Measurements from ENCODE around the gene WFDC8. TPM values are rescaled to one million over a fixed set of nuclear protein-coding genes. Genes with fewer than 3 reads are reported as not detected.
"Not testable (repeated sequence)": the region's sequence is repeated elsewhere in the genome, so short reads cannot be mapped to it uniquely, and the experiment has no call there.

Gene WFDC8
- total RNA-seq, 1 donor from 2014 or later = not detected

- no peak overlapping the region for H3K27ac Mint-ChIP-seq (ENCODE audit: unreplicated experiment)
- no peak overlapping the region for H3K4me3 Mint-ChIP-seq (ENCODE audit: unreplicated experiment)
- H3K9me3 Mint-ChIP-seq (ENCODE audit: unreplicated experiment) = no peaks in the 10 kb centered on the region
- peaks cover 14% of the 10 kb centered on the region for H3K27me3 Mint-ChIP-seq (ENCODE audit: unreplicated experiment)
- H3K36me3 Mint-ChIP-seq (ENCODE audit: unreplicated experiment) = no peaks in the 10 kb centered on the region
- TF ChIP-seq CTCF (IDR thresholded peaks at IDR 0.05) = no peak
- H3K4me1 Mint-ChIP-seq (ENCODE audit: unreplicated experiment) = no peaks in the 10 kb centered on the region
- no peak for DNase-seq (ENCODE audit: extremely low spot score, unreplicated experiment)
Measured at GRCh38 chr20:45589725-45590124, 10.6 kb upstream of the WFDC8 start.

- no peaks in the 10 kb centered on the region for H3K4me1 Mint-ChIP-seq (ENCODE audit: unreplicated experiment)
- DNase-seq (ENCODE audit: extremely low spot score, unreplicated experiment) = no peak
- H3K27ac Mint-ChIP-seq (ENCODE audit: unreplicated experiment) = no peak overlapping the region
- H3K4me3 Mint-ChIP-seq (ENCODE audit: unreplicated experiment) = no peak overlapping the region
- TF ChIP-seq CTCF (IDR thresholded peaks at IDR 0.05) = no peak
- no peaks in the 10 kb centered on the region for H3K9me3 Mint-ChIP-seq (ENCODE audit: unreplicated experiment)
- peaks cover 14% of the 10 kb centered on the region for H3K27me3 Mint-ChIP-seq (ENCODE audit: unreplicated experiment)
- H3K36me3 Mint-ChIP-seq (ENCODE audit: unreplicated experiment) = no peaks in the 10 kb centered on the region
Measured at GRCh38 chr20:45588800-45589199, 9.7 kb upstream of the WFDC8 start.

- not testable (repeated sequence) for H3K9me3 Mint-ChIP-seq (ENCODE audit: unreplicated experiment); DNase-seq (ENCODE audit: extremely low spot score, unreplicated experiment); H3K4me1 Mint-ChIP-seq (ENCODE audit: unreplicated experiment); H3K36me3 Mint-ChIP-seq (ENCODE audit: unreplicated experiment); H3K4me3 Mint-ChIP-seq (ENCODE audit: unreplicated experiment); H3K27ac Mint-ChIP-seq (ENCODE audit: unreplicated experiment)
- peaks cover 27% of the 10 kb centered on the region for H3K27me3 Mint-ChIP-seq (ENCODE audit: unreplicated experiment)
Measured at GRCh38 chr20:45585986-45586385, 6.9 kb upstream of the WFDC8 start.

- DNase-seq (ENCODE audit: extremely low spot score, unreplicated experiment); H3K4me1 Mint-ChIP-seq (ENCODE audit: unreplicated experiment); H3K4me3 Mint-ChIP-seq (ENCODE audit: unreplicated experiment); H3K9me3 Mint-ChIP-seq (ENCODE audit: unreplicated experiment); H3K27ac Mint-ChIP-seq (ENCODE audit: unreplicated experiment); H3K36me3 Mint-ChIP-seq (ENCODE audit: unreplicated experiment): not testable (repeated sequence)
- peaks cover 33% of the 10 kb centered on the region for H3K27me3 Mint-ChIP-seq (ENCODE audit: unreplicated experiment)
Measured at GRCh38 chr20:45584294-45584693, 5.2 kb upstream of the WFDC8 start.

- TF ChIP-seq CTCF (IDR thresholded peaks at IDR 0.05) = no peak
- Mint-ChIP-seq H3K27me3 (ENCODE audit: unreplicated experiment) (peaks cover 28% of the 10 kb centered on the region), H3K4me1 (ENCODE audit: unreplicated experiment) (no peaks in the 10 kb centered on the region), H3K36me3 (ENCODE audit: unreplicated experiment) (no peaks in the 10 kb centered on the region), H3K4me3 (ENCODE audit: unreplicated experiment) (no peak overlapping the region), H3K27ac (ENCODE audit: unreplicated experiment) (no peak overlapping the region), H3K9me3 (ENCODE audit: unreplicated experiment) (no peaks in the 10 kb centered on the region)
- DNase-seq (ENCODE audit: extremely low spot score, unreplicated experiment) = no peak
Measured at GRCh38 chr20:45583502-45583901, 4.4 kb upstream of the WFDC8 start.

- H3K4me1 Mint-ChIP-seq (ENCODE audit: unreplicated experiment) = no peaks in the 10 kb centered on the region
- no peak overlapping the region for H3K4me3 Mint-ChIP-seq (ENCODE audit: unreplicated experiment)
- no peaks in the 10 kb centered on the region for H3K9me3 Mint-ChIP-seq (ENCODE audit: unreplicated experiment)
- TF ChIP-seq CTCF (IDR thresholded peaks at IDR 0.05) = no peak
- no peak overlapping the region for H3K27ac Mint-ChIP-seq (ENCODE audit: unreplicated experiment)
- H3K27me3 Mint-ChIP-seq (ENCODE audit: unreplicated experiment) = peaks cover 22% of the 10 kb centered on the region
- DNase-seq (ENCODE audit: extremely low spot score, unreplicated experiment) = no peak
- H3K36me3 Mint-ChIP-seq (ENCODE audit: unreplicated experiment) = no peaks in the 10 kb centered on the region
Measured at GRCh38 chr20:45581702-45582101, 2.6 kb upstream of the WFDC8 start.

All from osteocyte (in vitro differentiated cells).